GM23338 (cell line): ENCODE measurements around the gene SBF1. TPM values are rescaled to one million over a fixed set of nuclear protein-coding genes. Genes with fewer than 3 reads are reported as not detected.

Experiments used
- ATAC-seq: fragments of 200-7000 bp; cut with Tn5 transposase; 3 replicates; pipeline ENCODE4 v1.9.1; 2020
- DNase-seq: peaks from one replicate; pipeline ENCODE4 v3.0.0-alpha.2; 2015; ENCODE audit warnings: low spot score
- H2AFZ ChIP-seq: fragments of 200-600 bp; sonication (generic); 2 replicates; pipeline ENCODE4 v1.8.0; 2016; ENCODE audit warnings: antibody characterized with exemption, mild to moderate bottlenecking, moderate library complexity
- H3F3A ChIP-seq: fragments of 200-600 bp; sonication (generic); replicated peaks from 2 replicates; pipeline ENCODE4 v1.8.0; 2017; ENCODE audit warnings: antibody characterized with exemption, mixed run types, low read depth
- H3K27ac ChIP-seq: fragments of 200-600 bp; sonication (generic); 2 replicates; pipeline ENCODE4 v1.6.1; 2016; ENCODE audit warnings: low read depth
- H3K27me3 ChIP-seq: fragments of 200-600 bp; sonication (generic); 2 replicates; pipeline ENCODE4 v1.8.0; 2016; ENCODE audit warnings: mild to moderate bottlenecking, mixed run types, moderate library complexity; ENCODE audit not compliant: insufficient read depth
- H3K36me3 ChIP-seq: fragments of 200-600 bp; sonication (generic); 2 replicates; pipeline ENCODE4 v1.8.0; 2016; ENCODE audit warnings: mild to moderate bottlenecking; ENCODE audit not compliant: insufficient read depth
- H3K4me1 ChIP-seq: fragments of 200-600 bp; sonication (generic); 2 replicates; pipeline ENCODE4 v1.8.0; 2016; ENCODE audit warnings: mild to moderate bottlenecking, moderate library complexity; ENCODE audit not compliant: insufficient read depth
- H3K4me2 ChIP-seq: fragments of 200-600 bp; sonication (generic); 2 replicates; pipeline ENCODE4 v1.7.1; 2017; ENCODE audit warnings: mixed run types
- H3K4me3 ChIP-seq: fragments of 200-600 bp; sonication (generic); 2 replicates; pipeline ENCODE4 v1.6.1; 2016; ENCODE audit warnings: mixed run types
- H3K79me2 ChIP-seq: fragments of 200-600 bp; sonication (generic); replicated peaks from 2 replicates; pipeline ENCODE4 v1.8.0; 2017; ENCODE audit warnings: mild to moderate bottlenecking; ENCODE audit not compliant: insufficient read depth
- H3K9me2 ChIP-seq: fragments of 200-600 bp; sonication (generic); 2 replicates; pipeline ENCODE4 v1.8.0; 2017; ENCODE audit not compliant: insufficient read depth
- H4K20me1 ChIP-seq: fragments of 200-600 bp; sonication (generic); replicated peaks from 2 replicates; pipeline ENCODE4 v1.8.0; 2017; ENCODE audit warnings: mild to moderate bottlenecking; ENCODE audit not compliant: insufficient read depth
- H3K27ac Mint-ChIP-seq: 2 replicates; pipeline ENCODE4 v1.8.0; 2020; ENCODE audit warnings: inconsistent platforms, mild to moderate bottlenecking, moderate library complexity, mixed read lengths
- H3K27me3 Mint-ChIP-seq: 3 replicates; pipeline ENCODE4 v1.8.0; 2022; ENCODE audit warnings: low read depth, mild to moderate bottlenecking, moderate library complexity, mixed read lengths, inconsistent platforms; ENCODE audit not compliant: insufficient read depth, poor library complexity
- H3K36me3 Mint-ChIP-seq: 3 replicates; pipeline ENCODE4 v1.8.0; 2021; ENCODE audit warnings: low read depth, mild to moderate bottlenecking, inconsistent platforms, moderate library complexity, mixed read lengths
- H3K4me1 Mint-ChIP-seq: 3 replicates; pipeline ENCODE4 v1.8.0; 2020; ENCODE audit warnings: mild to moderate bottlenecking, inconsistent platforms, mixed read lengths
- H3K4me3 Mint-ChIP-seq: 3 replicates; pipeline ENCODE4 v1.8.0; 2021; ENCODE audit warnings: moderate library complexity, mild to moderate bottlenecking, inconsistent platforms, mixed read lengths
- H3K9me3 Mint-ChIP-seq: 3 replicates; pipeline ENCODE4 v1.8.0; 2020; ENCODE audit warnings: moderate library complexity, mild to moderate bottlenecking, inconsistent platforms, mixed read lengths
- CTCF ChIP-seq, 2 experiments: fragments of 200-600 bp in 1 of 2; sonication (generic) in 1 of 2; conservative IDR thresholded peaks; 2 replicates each; pipeline versions ENCODE4 v1.5.1 to v1.6.1; 2016 to 2017; ENCODE audit warnings: antibody characterized with exemption in 2 of 2, low read depth in 2 of 2, mild to moderate bottlenecking in 2 of 2, moderate library complexity in 1 of 2
- ETS1 ChIP-seq: IDR thresholded peaks from 2 replicates; pipeline ENCODE4 v1.6.1; 2016; ENCODE audit warnings: antibody characterized with exemption
- EZH2 ChIP-seq: fragments of 200-600 bp; sonication (generic); IDR thresholded peaks from one replicate; pipeline ENCODE4 v1.8.0; 2017; ENCODE audit warnings: antibody characterized with exemption, mild to moderate bottlenecking, low read depth; ENCODE audit not compliant: unreplicated experiment
- EZH2phosphoT487 ChIP-seq: fragments of 200-600 bp; sonication (generic); IDR thresholded peaks from one replicate; pipeline ENCODE4 v1.8.1; 2018; ENCODE audit warnings: antibody characterized with exemption; ENCODE audit not compliant: unreplicated experiment
- POLR2AphosphoS5 ChIP-seq: IDR thresholded peaks from 2 replicates; pipeline ENCODE4 v1.6.1; 2016; ENCODE audit warnings: antibody characterized with exemption, low read depth
- REST ChIP-seq: IDR thresholded peaks from one replicate; pipeline ENCODE4 v1.6.1; 2018; ENCODE audit warnings: antibody characterized with exemption; ENCODE audit not compliant: unreplicated experiment
- STAT1 ChIP-seq: IDR thresholded peaks from one replicate; pipeline ENCODE4 v1.6.1; 2016; ENCODE audit warnings: antibody characterized with exemption; ENCODE audit not compliant: unreplicated experiment
- ZNF114 ChIP-seq: fragments of 250-450 bp; sonication (Bioruptor Pico); IDR thresholded peaks from 2 replicates; pipeline ENCODE4 v1.5.0; 2020; ENCODE audit warnings: mild to moderate bottlenecking, moderate library complexity
- polyA plus RNA-seq: library from polyadenylated mRNA; unstranded; fragments of >200 nt; fragmentation: Nextera tagmentation; extraction: Ambion mirVana; gene quantifications from 2 replicates; pipeline ENCODE4 v1.2.1, GENCODE V29; 2016
- total RNA-seq: library from RNA; depleted of rRNA; stranded (reverse); fragments of >200 nt; shearing (Covaris generic); gene quantifications from 2 replicates; pipeline ENCODE4 v1.2.3, GENCODE V29; 2014

SBF1 gene
- total and polyA plus RNA-seq, 2 experiments from 2014 or later: 26.5 to 85.4 TPM

- no peaks in the 10 kb centered on the region for H3K4me1 ChIP-seq
- no peaks in the 10 kb centered on the region for H3K79me2 ChIP-seq
- H3K27ac ChIP-seq: no peak overlapping the region
- no peak overlapping the region for H2AFZ ChIP-seq
- Mint-ChIP-seq H3K4me3 (no peak overlapping the region), H3K27ac (no peak overlapping the region), H3K36me3 (no peaks in the 10 kb centered on the region; the same call in 2 of the 3 replicates), H3K9me3 (no peaks in the 10 kb centered on the region), H3K4me1 (no peaks in the 10 kb centered on the region; the same call in 2 of the 3 replicates), H3K27me3 (peaks cover 17% of the 10 kb centered on the region)
- no peak for TF ChIP-seq EZH2phosphoT487
- TF ChIP-seq ZNF114 (CRISPR knock-in tag): no peak
- no peaks in the 10 kb centered on the region for H3K9me2 ChIP-seq
- ATAC-seq (no peak), DNase-seq (no peak)
- no peak overlapping the region for H3K4me2 ChIP-seq
- H4K20me1 ChIP-seq: no peaks in the 10 kb centered on the region
- H3K36me3 ChIP-seq: no peaks in the 10 kb centered on the region
- no peaks in the 10 kb centered on the region for H3F3A ChIP-seq
- no peaks in the 10 kb centered on the region for H3K27me3 ChIP-seq
- no peak overlapping the region for H3K4me3 ChIP-seq
These were observed 15.9 kb upstream of the SBF1 start for GRCh38 chr22:50490531-50491308.

GRCh38 chr22:50489363-50490243 lies 14.8 kb upstream of the SBF1 start:
- no peak for TF ChIP-seq CTCF (conservative IDR thresholded peaks at IDR 0.05; ENCODE audit: low read depth in 2 of 2)
- TF ChIP-seq POLR2AphosphoS5: no peak
- TF ChIP-seq EZH2: no peak
- TF ChIP-seq EZH2phosphoT487: no peak
- TF ChIP-seq REST: no peak
- no peak for TF ChIP-seq STAT1
- no peak for TF ChIP-seq ETS1
- no peaks in the 10 kb centered on the region for H3K79me2 ChIP-seq
- no peak overlapping the region for H3K27ac ChIP-seq
- H3K27me3 ChIP-seq: no peaks in the 10 kb centered on the region
- H3K9me3 Mint-ChIP-seq: no peaks in the 10 kb centered on the region
- H3K4me1 Mint-ChIP-seq: peaks cover 3% of the 10 kb centered on the region; the same call in 1 of the 3 replicates
- no peaks in the 10 kb centered on the region for H4K20me1 ChIP-seq
- H3K27me3 Mint-ChIP-seq: peaks cover 13% of the 10 kb centered on the region
- H3K27ac Mint-ChIP-seq: no peak overlapping the region
- no peak for DNase-seq
- no peaks in the 10 kb centered on the region for H3F3A ChIP-seq
- no peak overlapping the region for H2AFZ ChIP-seq
- no peaks in the 10 kb centered on the region for H3K36me3 Mint-ChIP-seq
- no peak overlapping the region for H3K4me3 Mint-ChIP-seq
- no peaks in the 10 kb centered on the region for H3K4me1 ChIP-seq
- H3K4me2 ChIP-seq: no peak overlapping the region
- H3K9me2 ChIP-seq: no peaks in the 10 kb centered on the region
- no peaks in the 10 kb centered on the region for H3K36me3 ChIP-seq
- ATAC-seq: no peak; the same call in 2 of the 3 replicates
- H3K4me3 ChIP-seq: no peak overlapping the region
